HepG2 (cell line): ENCODE data around the gene USP5. TPM values are rescaled to one million over a fixed set of nuclear protein-coding genes. Genes with fewer than 3 reads are reported as not detected.

Experiments
- AKAP8 ChIP-seq: sonication (generic); formaldehyde crosslinking; IDR thresholded peaks from 2 replicates; pipeline ENCODE4 v1.5.1; 2020; ENCODE audit warnings: mild to moderate bottlenecking, missing genetic modification reagents
- ATF7-NPFF ChIP-seq: sonication (generic); formaldehyde crosslinking; IDR thresholded peaks from 2 replicates; pipeline ENCODE4 v1.8.1; 2023; ENCODE audit warnings: mild to moderate bottlenecking, low read depth, missing genetic modification reagents, moderate library complexity
- EED ChIP-seq: sonication (generic); formaldehyde crosslinking; IDR thresholded peaks from 2 replicates; pipeline ENCODE4 v1.5.0; 2020; ENCODE audit warnings: mild to moderate bottlenecking, missing genetic modification reagents
- HMG20B ChIP-seq: conservative IDR thresholded peaks from 2 replicates; pipeline ENCODE4 v1.6.1; 2016; ENCODE audit warnings: missing genetic modification reagents, missing compliant biosample characterization
- HNRNPH1 ChIP-seq: fragments of 200-400 bp; formaldehyde crosslinking; optimal IDR thresholded peaks from 2 replicates; pipeline ENCODE3; 2017; ENCODE audit warnings: mild to moderate bottlenecking, low read depth, low read length
- KDM3A ChIP-seq: IDR thresholded peaks from 2 replicates; pipeline ENCODE4 v1.6.1; 2018; ENCODE audit warnings: low read depth, missing compliant biosample characterization
- KDM5A ChIP-seq: fragments of 200-600 bp; sonication (generic); IDR thresholded peaks from 2 replicates; pipeline ENCODE4 v1.7.0; 2018; ENCODE audit warnings: antibody characterized with exemption, mild to moderate bottlenecking, low read length, borderline replicate concordance
- MTA1 ChIP-seq: sonication (generic); formaldehyde crosslinking; IDR thresholded peaks from 2 replicates; pipeline ENCODE4 v1.4.0; 2020; ENCODE audit warnings: missing genetic modification reagents, mild to moderate bottlenecking, borderline replicate concordance
- MXD3 ChIP-seq: IDR thresholded peaks from 2 replicates; pipeline ENCODE4 v1.6.1; 2016; ENCODE audit warnings: mild to moderate bottlenecking, missing biosample characterization, missing genetic modification reagents
- PATZ1 ChIP-seq: sonication (generic); formaldehyde crosslinking; IDR thresholded peaks from 2 replicates; pipeline ENCODE4 v1.4.0; 2020; ENCODE audit warnings: missing genetic modification reagents
- RAD21 ChIP-seq: fragments of 450-650 bp; formaldehyde crosslinking; IDR thresholded peaks from 2 replicates; pipeline ENCODE4 v1.5.0; 2020; ENCODE audit warnings: mild to moderate bottlenecking
- SNAPC2 ChIP-seq: sonication (generic); formaldehyde crosslinking; IDR thresholded peaks from 2 replicates; pipeline ENCODE4 v1.8.1; 2022; ENCODE audit warnings: mild to moderate bottlenecking, missing genetic modification reagents
- TCF12 ChIP-seq, 2 experiments: fragments of 450-650 bp in 1 of 2; sonication (generic) in 1 of 2; formaldehyde crosslinking in 1 of 2; IDR thresholded peaks; 2 replicates each; pipeline versions ENCODE4 v1.6.1 to v1.8.0; 2017 to 2022; ENCODE audit warnings: antibody characterized with exemption in 1 of 2, mild to moderate bottlenecking in 1 of 2, missing genetic modification reagents in 1 of 2, moderate library complexity in 1 of 2
- TRAFD1 ChIP-seq: sonication (generic); formaldehyde crosslinking; IDR thresholded peaks from 2 replicates; pipeline ENCODE4 v1.5.1; 2020; ENCODE audit warnings: missing genetic modification reagents, mild to moderate bottlenecking, borderline replicate concordance
- ZBTB38 ChIP-seq: sonication (generic); formaldehyde crosslinking; IDR thresholded peaks from 2 replicates; pipeline ENCODE4 v1.5.1; 2020; ENCODE audit warnings: mild to moderate bottlenecking, missing genetic modification reagents
- ZNF136 ChIP-seq: sonication (generic); formaldehyde crosslinking; IDR thresholded peaks from 2 replicates; pipeline ENCODE4 v1.8.1; 2022; ENCODE audit warnings: low read depth, mild to moderate bottlenecking, moderate library complexity, missing genetic modification reagents
- ZNF468 ChIP-seq: sonication (generic); formaldehyde crosslinking; IDR thresholded peaks from 2 replicates; pipeline ENCODE4 v1.8.0; 2022; ENCODE audit warnings: mild to moderate bottlenecking, moderate library complexity, missing genetic modification reagents
- ZNF567 ChIP-seq: sonication (generic); formaldehyde crosslinking; IDR thresholded peaks from 2 replicates; pipeline ENCODE4 v1.8.1; 2023; ENCODE audit warnings: mild to moderate bottlenecking, missing genetic modification reagents, borderline replicate concordance
- polyA plus RNA-seq, 8 experiments: library from polyadenylated mRNA; depleted of rRNA in 3 of 8; stranded (reverse) in 7 of 8; unstranded in 1 of 8; fragments of >200 nt; fragmentation: Illumina TruSeq in 4 of 8; extraction: Trizol in 4 of 8; gene quantifications; 2 replicates each; pipeline versions ENCODE4 v1.2.1 to v1.2.3, GENCODE V29; 2011 to 2016; ENCODE audit warnings: low read depth in 4 of 8, missing spikeins in 1 of 8, mixed read lengths in 1 of 8; ENCODE audit not compliant: insufficient read depth in 1 of 8
- total RNA-seq, 5 experiments: library from RNA; depleted of rRNA; stranded (reverse); fragments of >200 nt; fragmentation: Illumina TruSeq; extraction: Trizol; gene quantifications; 2 replicates each; pipeline ENCODE4 v1.2.3, GENCODE V29; 2016; ENCODE audit warnings: low read depth in 1 of 5
- TF ChIP-seq, protein P1 (sequence below): IDR thresholded peaks from 2 replicates; pipeline ENCODE4 v1.6.1; 2012; ENCODE audit warnings: inconsistent platforms
- TF ChIP-seq, protein P2 (sequence below): sonication (generic); formaldehyde crosslinking; conservative IDR thresholded peaks from 2 replicates; pipeline ENCODE4 v1.4.0; 2020; ENCODE audit warnings: missing genetic modification reagents
- TF ChIP-seq, protein P3 (sequence below): sonication (generic); formaldehyde crosslinking; conservative IDR thresholded peaks from 2 replicates; pipeline ENCODE4 v1.8.0; 2022; ENCODE audit warnings: mild to moderate bottlenecking, moderate library complexity, missing genetic modification reagents

USP5 gene
- total and polyA plus RNA-seq, 2 of the 13 experiments (the other 11 are each of a cell fraction or from before 2014, with no cell fraction given), result 39.6 to 56.0 TPM

DNA sequence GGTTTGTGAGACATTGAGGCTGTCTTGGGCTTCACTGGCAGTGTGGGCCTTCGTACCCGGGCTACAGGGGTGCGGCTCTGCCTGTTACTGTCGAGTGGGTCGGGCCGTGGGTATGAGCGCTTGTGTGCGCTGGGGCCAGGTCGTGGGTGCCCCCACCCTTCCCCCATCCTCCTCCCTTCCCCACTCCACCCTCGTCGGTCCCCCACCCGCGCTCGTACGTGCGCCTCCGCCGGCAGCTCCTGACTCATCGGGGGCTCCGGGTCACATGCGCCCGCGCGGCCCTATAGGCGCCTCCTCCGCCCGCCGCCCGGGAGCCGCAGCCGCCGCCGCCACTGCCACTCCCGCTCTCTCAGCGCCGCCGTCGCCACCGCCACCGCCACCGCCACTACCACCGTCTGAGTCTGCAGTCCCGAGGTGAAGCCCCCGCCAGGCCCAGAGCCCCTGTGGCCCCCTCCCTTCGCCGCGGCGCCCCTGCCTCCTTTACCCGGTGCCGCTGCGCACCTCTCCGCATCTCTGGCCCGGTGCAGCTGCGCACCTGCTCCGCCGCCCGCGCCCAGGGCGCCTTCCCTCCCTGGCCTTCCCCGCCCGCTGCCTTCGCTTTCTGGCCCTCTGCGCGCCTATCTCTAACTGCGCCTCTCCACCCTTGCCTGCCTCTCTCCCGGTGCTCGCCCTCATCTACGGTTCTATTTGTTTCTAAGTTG is 62.4 kb downstream of the USP5 start, which contains the start of gene ENO2 (continued):
- TF ChIP-seq ATF7-NPFF (CRISPR knock-in tag), result 0 out of 2 replicates have a peak, but pooled peaks have one; percentile 30
- TF ChIP-seq, protein P1, sequence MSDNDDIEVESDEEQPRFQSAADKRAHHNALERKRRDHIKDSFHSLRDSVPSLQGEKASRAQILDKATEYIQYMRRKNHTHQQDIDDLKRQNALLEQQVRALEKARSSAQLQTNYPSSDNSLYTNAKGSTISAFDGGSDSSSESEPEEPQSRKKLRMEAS, result 0 out of 2 replicates have a peak, but pooled peaks have one; percentile 53
- TF ChIP-seq HMG20B (CRISPR knock-in tag), result 0 out of 2 replicates have a peak, but pooled peaks have one; percentile 13
- TF ChIP-seq MXD3 (CRISPR knock-in tag), result no peak
- TF ChIP-seq, protein P2, sequence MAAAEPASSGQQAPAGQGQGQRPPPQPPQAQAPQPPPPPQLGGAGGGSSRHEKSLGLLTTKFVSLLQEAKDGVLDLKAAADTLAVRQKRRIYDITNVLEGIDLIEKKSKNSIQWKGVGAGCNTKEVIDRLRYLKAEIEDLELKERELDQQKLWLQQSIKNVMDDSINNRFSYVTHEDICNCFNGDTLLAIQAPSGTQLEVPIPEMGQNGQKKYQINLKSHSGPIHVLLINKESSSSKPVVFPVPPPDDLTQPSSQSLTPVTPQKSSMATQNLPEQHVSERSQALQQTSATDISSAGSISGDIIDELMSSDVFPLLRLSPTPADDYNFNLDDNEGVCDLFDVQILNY, result no peak
- no peak for TF ChIP-seq TCF12 (IDR thresholded peaks at IDR 0.05)
- 0 out of 2 replicates have a peak, but pooled peaks have one; percentile 49 for TF ChIP-seq TCF12 (CRISPR knock-in tag; IDR thresholded peaks at IDR 0.05)
- TF ChIP-seq KDM5A, result no peak
- TF ChIP-seq AKAP8 (CRISPR knock-in tag), result 0 out of 2 replicates have a peak, but pooled peaks have one; percentile 42
- 0 out of 2 replicates have a peak, but pooled peaks have one; percentile 52 for TF ChIP-seq ZNF567 (CRISPR knock-in tag)
- no peak for TF ChIP-seq KDM3A (CRISPR knock-in tag)
- TF ChIP-seq, protein P3, sequence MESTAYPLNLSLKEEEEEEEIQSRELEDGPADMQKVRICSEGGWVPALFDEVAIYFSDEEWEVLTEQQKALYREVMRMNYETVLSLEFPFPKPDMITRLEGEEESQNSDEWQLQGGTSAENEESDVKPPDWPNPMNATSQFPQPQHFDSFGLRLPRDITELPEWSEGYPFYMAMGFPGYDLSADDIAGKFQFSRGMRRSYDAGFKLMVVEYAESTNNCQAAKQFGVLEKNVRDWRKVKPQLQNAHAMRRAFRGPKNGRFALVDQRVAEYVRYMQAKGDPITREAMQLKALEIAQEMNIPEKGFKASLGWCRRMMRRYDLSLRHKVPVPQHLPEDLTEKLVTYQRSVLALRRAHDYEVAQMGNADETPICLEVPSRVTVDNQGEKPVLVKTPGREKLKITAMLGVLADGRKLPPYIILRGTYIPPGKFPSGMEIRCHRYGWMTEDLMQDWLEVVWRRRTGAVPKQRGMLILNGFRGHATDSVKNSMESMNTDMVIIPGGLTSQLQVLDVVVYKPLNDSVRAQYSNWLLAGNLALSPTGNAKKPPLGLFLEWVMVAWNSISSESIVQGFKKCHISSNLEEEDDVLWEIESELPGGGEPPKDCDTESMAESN, result peak; percentile 50; the same call in 1 of the 2 replicates
- TF ChIP-seq EED (CRISPR knock-in tag), result 0 out of 2 replicates have a peak, but pooled peaks have one; percentile 36
- TF ChIP-seq MTA1 (CRISPR knock-in tag), result peak; percentile 26; the same call in 1 of the 2 replicates
- TF ChIP-seq SNAPC2 (CRISPR knock-in tag), result 0 out of 2 replicates have a peak, but pooled peaks have one; percentile 6
- TF ChIP-seq TRAFD1 (CRISPR knock-in tag), result no peak
- TF ChIP-seq ZNF468, result 0 out of 2 replicates have a peak, but pooled peaks have one; percentile 36
- no peak for TF ChIP-seq RAD21 (CRISPR knock-in tag)
- TF ChIP-seq ZBTB38, result 0 out of 2 replicates have a peak, but pooled peaks have one; percentile 8
- no peak for TF ChIP-seq HNRNPH1
- no peak for TF ChIP-seq ZNF136 (CRISPR knock-in tag)
- peak; percentile 43; the same call in 1 of the 2 replicates for TF ChIP-seq PATZ1 (CRISPR knock-in tag)
